Activated CD8-positive, alpha-beta T cell treated with anti-CD3 and anti-CD28 coated beads, Interleukin-2, amount 10 ng/mL, durations not matched to agents 7 days and 5 days (primary cell): Measurements from ENCODE around the gene RNF152. TPM values are rescaled to one million over a fixed set of nuclear protein-coding genes. Genes with fewer than 3 reads are reported as not detected.

ENCODE experiments used
- ATAC-seq: fragments of 150-1000 bp; cut with Tn5 transposase; one replicate; pipeline ENCODE4 v1.10.0; 2021; ENCODE audit warnings: moderate library complexity
- CTCF ChIA-PET: fragments of 350-600 bp; sonication (Branson Sonifier 250); formaldehyde crosslinking; loops from one replicate; lab custom pipeline; 2021; ENCODE audit warnings: antibody characterized with exemption; lab: Charles Lee
- POLR2A ChIA-PET: fragments of 350-600 bp; sonication (Branson Sonifier 250); formaldehyde crosslinking; loops from one replicate; lab custom pipeline; 2021; ENCODE audit warnings: antibody characterized with exemption; lab: Charles Lee
- DNase-seq: peaks from one replicate; pipeline ENCODE4 v3.0.0-alpha.2; 2020
- H3K27ac Mint-ChIP-seq: one replicate; pipeline ENCODE4 v1.8.0; 2021; ENCODE audit warnings: mild to moderate bottlenecking, mixed read lengths
- H3K27me3 Mint-ChIP-seq: one replicate; pipeline ENCODE4 v1.8.0; 2021; ENCODE audit warnings: low read depth, mixed read lengths
- H3K36me3 Mint-ChIP-seq: one replicate; pipeline ENCODE4 v1.8.0; 2021; ENCODE audit warnings: low read depth, mixed read lengths
- H3K4me1 Mint-ChIP-seq: one replicate; pipeline ENCODE4 v1.8.0; 2021; ENCODE audit warnings: low read depth, mixed read lengths
- H3K4me3 Mint-ChIP-seq: one replicate; pipeline ENCODE4 v1.8.0; 2021; ENCODE audit warnings: mild to moderate bottlenecking, mixed read lengths
- H3K9me3 Mint-ChIP-seq: one replicate; pipeline ENCODE4 v1.8.0; 2022; ENCODE audit warnings: mixed read lengths; ENCODE audit not compliant: insufficient read depth
- total RNA-seq, 2 experiments: library from RNA; stranded (reverse); gene quantifications; one replicate each; pipeline ENCODE4 v1.2.3, GENCODE V29; 2021

The RNF152 gene
- total RNA-seq, 2 experiments from 2014 or later, result not detected

DNA sequence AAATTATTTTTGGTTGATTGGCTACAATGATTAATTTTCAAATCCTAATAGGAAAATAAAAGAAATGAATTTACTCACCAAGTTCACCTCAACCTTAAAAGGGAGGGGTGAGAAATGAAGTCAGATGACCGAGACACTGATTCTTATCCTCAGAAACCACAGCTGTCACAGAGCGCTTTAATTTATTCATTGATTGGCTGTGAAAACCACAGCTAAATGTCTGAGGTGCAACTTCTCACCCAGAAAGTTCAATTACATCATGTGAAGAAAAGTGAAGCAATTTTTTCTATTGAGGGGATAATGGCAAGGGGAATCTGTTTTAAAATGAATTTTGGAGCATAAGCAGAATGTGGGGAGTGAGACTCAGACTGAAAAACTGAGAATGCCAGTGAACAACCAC is 128.4 kb downstream of the RNF152 start:
- POLR2A ChIA-PET, result no interaction called here
- ATAC-seq, result no peak
- CTCF ChIA-PET, result no interaction called here
- H3K4me3 Mint-ChIP-seq, result no peak overlapping the region
- no peaks in the 10 kb centered on the region for H3K36me3 Mint-ChIP-seq
- H3K27me3 Mint-ChIP-seq, result peaks cover 13% of the 10 kb centered on the region
- no peak for DNase-seq
- no peaks in the 10 kb centered on the region for H3K9me3 Mint-ChIP-seq
- H3K27ac Mint-ChIP-seq, result no peak overlapping the region
- H3K4me1 Mint-ChIP-seq, result peaks cover 4% of the 10 kb centered on the region

DNA sequence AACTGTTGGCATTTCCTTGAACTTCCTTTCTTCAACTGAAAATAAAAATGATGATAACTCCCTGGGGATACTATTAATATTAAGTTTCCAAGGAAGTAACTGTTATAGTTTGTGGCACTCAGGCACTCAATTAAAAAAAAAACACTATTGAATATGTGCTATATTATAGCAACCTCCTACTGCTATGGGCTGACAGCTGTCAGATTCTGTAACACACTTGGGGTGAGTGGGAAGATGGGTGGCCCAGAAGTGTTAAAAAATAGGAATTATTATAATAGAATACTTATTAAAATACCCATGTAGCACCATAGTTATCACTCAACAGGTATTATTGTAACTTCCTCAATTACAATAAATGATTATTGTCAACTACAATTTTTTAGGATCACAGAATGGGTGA is 130.9 kb downstream of the RNF152 start:
- Mint-ChIP-seq H3K9me3 (no peaks in the 10 kb centered on the region), H3K27ac (no peak overlapping the region), H3K36me3 (no peaks in the 10 kb centered on the region), H3K4me3 (no peak overlapping the region), H3K4me1 (peaks cover 4% of the 10 kb centered on the region), H3K27me3 (peaks cover 13% of the 10 kb centered on the region)
- ChIA-PET POLR2A (no interaction called here), CTCF (no interaction called here)
- DNase-seq, result no peak
- no peak for ATAC-seq
